GM23248 (cell line): ENCODE measurements around the gene PJA1.

Experiments used
- EZH2 ChIP-seq: fragments of 200-600 bp; sonication (generic); IDR thresholded peaks from 2 replicates; pipeline ENCODE4 v1.6.1; 2018; ENCODE audit warnings: antibody characterized with exemption, mild to moderate bottlenecking; ENCODE audit not compliant: insufficient read depth, poor library complexity, severe bottlenecking
- EZH2phosphoT487 ChIP-seq: fragments of 200-600 bp; sonication (generic); IDR thresholded peaks from 2 replicates; pipeline ENCODE4 v1.6.1; 2018; ENCODE audit warnings: antibody characterized with exemption, moderate library complexity, mild to moderate bottlenecking, low read depth; ENCODE audit not compliant: insufficient read depth

- TF ChIP-seq EZH2 (no peak), EZH2phosphoT487 (no peak)
These were observed 33.4 kb downstream of the PJA1 start for GRCh38 chrX:69131886-69132285.
